Fibroblast of pulmonary artery (primary cell): Measurements from ENCODE around the gene GNL3.
A peak's percentile ranks its signal among the peaks of the same experiment; 100 is the strongest.

Source experiments
- DNase-seq: peaks from one replicate; pipeline ENCODE4 v3.0.0-alpha.2; 2010; ENCODE audit warnings: low read depth
- H3K4me3 ChIP-seq: replicated peaks from 2 replicates; pipeline ENCODE4 v1.5.1; 2011; ENCODE audit warnings: low read depth, mild to moderate bottlenecking, control low read depth, low read length, moderate library complexity
- CTCF ChIP-seq: IDR thresholded peaks from 2 replicates; pipeline ENCODE4 v1.5.1; 2011; ENCODE audit warnings: mild to moderate bottlenecking, control low read depth, low read length, inconsistent platforms; ENCODE audit errors: missing control alignments

The GNL3 gene

GRCh38 chr3:52688266-52688665, 2.4 kb downstream of the GNL3 start:
- TF ChIP-seq CTCF: no peak
- no peak for DNase-seq

GRCh38 chr3:52689151-52689550, 3.3 kb downstream of the GNL3 start:
- DNase-seq: no peak
- no peak overlapping the region for H3K4me3 ChIP-seq

More at GRCh38 chr3:52688266-52688665, 2.4 kb downstream of the GNL3 start:
- H3K4me3 ChIP-seq: no peak overlapping the region

GRCh38 chr3:52690560-52690959, 4.7 kb downstream of the GNL3 start:
- TF ChIP-seq CTCF: no peak
- H3K4me3 ChIP-seq: no peak overlapping the region
- no peak for DNase-seq

More at GRCh38 chr3:52689151-52689550, 3.3 kb downstream of the GNL3 start:
- TF ChIP-seq CTCF: no peak

- H3K4me3 ChIP-seq: no peak overlapping the region
- TF ChIP-seq CTCF: no peak
- no peak for DNase-seq
These were observed 7.2 kb downstream of the GNL3 start for GRCh38 chr3:52693071-52693470.

- DNase-seq: peak; percentile 46
- no peak overlapping the region for H3K4me3 ChIP-seq
- no peak for TF ChIP-seq CTCF
These were observed 8.8 kb downstream of the GNL3 start for GRCh38 chr3:52694528-52695189.

- no peak for TF ChIP-seq CTCF
- H3K4me3 ChIP-seq: no peak overlapping the region
- DNase-seq: no peak
These were observed 10.2 kb downstream of the GNL3 start for GRCh38 chr3:52695798-52696671.
